ENCODE results near the gene PRM1. TPM values are rescaled to one million over a fixed set of nuclear protein-coding genes. Genes with fewer than 3 reads are reported as not detected.

The PRM1 gene
- total and polyA plus RNA-seq, 2 of the 13 experiments (the other 11 are each of a cell fraction or from before 2014, with no cell fraction given), result not detected

GRCh38 chr16:11298143-11298900 is 17.2 kb upstream of the PRM1 start (continued):
- TF ChIP-seq RNF219 (CRISPR knock-in tag; IDR thresholded peaks at IDR 0.05) (0 out of 2 replicates have a peak, but pooled peaks have one; percentile 6), ZNF577 (CRISPR knock-in tag; IDR thresholded peaks at IDR 0.05; ENCODE audit: borderline replicate concordance, low read depth) (no peak), NBN (conservative IDR thresholded peaks at IDR 0.05) (no peak), ARNT2 (CRISPR knock-in tag; IDR thresholded peaks at IDR 0.05; ENCODE audit: low read depth) (peak; percentile 20; the same call in 1 of the 2 replicates), ZNF275 (CRISPR knock-in tag; IDR thresholded peaks at IDR 0.05; ENCODE audit: borderline replicate concordance) (no peak), TFDP2 (CRISPR knock-in tag; IDR thresholded peaks at IDR 0.05) (no peak), SIX4 (CRISPR knock-in tag; IDR thresholded peaks at IDR 0.05) (no peak), CEBPG (CRISPR knock-in tag; IDR thresholded peaks at IDR 0.05) (peak; percentile 68), ZNF235 (CRISPR knock-in tag; IDR thresholded peaks at IDR 0.05; ENCODE audit: borderline replicate concordance) (no peak), RFXAP (CRISPR knock-in tag; IDR thresholded peaks at IDR 0.05; ENCODE audit: borderline replicate concordance) (no peak), ZFP36L1 (CRISPR knock-in tag; IDR thresholded peaks at IDR 0.05) (no peak), SMYD3 (CRISPR knock-in tag; IDR thresholded peaks at IDR 0.05) (0 out of 2 replicates have a peak, but pooled peaks have one; percentile 7), ZNF770 (CRISPR knock-in tag; IDR thresholded peaks at IDR 0.05) (peak; percentile 43; the same call in 1 of the 2 replicates), ZNF607 (CRISPR knock-in tag; IDR thresholded peaks at IDR 0.05; ENCODE audit: borderline replicate concordance) (0 out of 2 replicates have a peak, but pooled peaks have one; percentile 8), ZNF503 (CRISPR knock-in tag; IDR thresholded peaks at IDR 0.05) (0 out of 2 replicates have a peak, but pooled peaks have one; percentile 6), ZBTB3 (CRISPR knock-in tag; IDR thresholded peaks at IDR 0.05; ENCODE audit: borderline replicate concordance, low read depth) (no peak), NFKBIZ (CRISPR knock-in tag; IDR thresholded peaks at IDR 0.05) (no peak), SIX1 (CRISPR knock-in tag; IDR thresholded peaks at IDR 0.05; ENCODE audit: borderline replicate concordance) (no peak)
